IMR-90 (cell line): ENCODE data around the gene C7orf25.

Experiments used
- BHLHE40 ChIP-seq: fragments of 150-350 bp; IDR thresholded peaks from 2 replicates; pipeline ENCODE4 v1.6.1; 2016; ENCODE audit warnings: mild to moderate bottlenecking, low read depth, low read length
- CEBPB ChIP-seq: IDR thresholded peaks from 2 replicates; pipeline ENCODE4 v1.6.1; 2012; ENCODE audit warnings: low read depth, low read length, improper control_type of control experiment
- CHD1 ChIP-seq: IDR thresholded peaks from 2 replicates; pipeline ENCODE4 v1.6.1; 2012; ENCODE audit warnings: low read depth, low read length, improper control_type of control experiment
- FOS ChIP-seq: fragments of 150-350 bp; IDR thresholded peaks from 2 replicates; pipeline ENCODE4 v1.6.1; 2016; ENCODE audit warnings: low read depth, low read length
- MAFK ChIP-seq: IDR thresholded peaks from 2 replicates; pipeline ENCODE4 v1.6.1; 2012; ENCODE audit warnings: low read depth, low read length, improper control_type of control experiment
- MXI1 ChIP-seq: IDR thresholded peaks from 2 replicates; pipeline ENCODE4 v1.6.1; 2012; ENCODE audit warnings: low read depth, mild to moderate bottlenecking, low read length, moderate library complexity, borderline replicate concordance
- POLR2A ChIP-seq: IDR thresholded peaks from 2 replicates; pipeline ENCODE4 v1.6.1; 2012; ENCODE audit warnings: mild to moderate bottlenecking, low read depth, low read length
- RAD21 ChIP-seq: IDR thresholded peaks from 2 replicates; pipeline ENCODE4 v1.6.1; 2012; ENCODE audit warnings: low read length, improper control_type of control experiment
- RFX5 ChIP-seq: IDR thresholded peaks from 2 replicates; pipeline ENCODE4 v1.8.0; 2012; ENCODE audit warnings: low read depth, mild to moderate bottlenecking, low read length, moderate library complexity
- TF ChIP-seq, protein P1 (sequence below): conservative IDR thresholded peaks from 2 replicates; pipeline ENCODE4 v1.5.1; 2012; ENCODE audit warnings: mild to moderate bottlenecking, low read depth, low read length, improper control_type of control experiment
- TF ChIP-seq, protein P2 (sequence below): fragments of 150-350 bp; IDR thresholded peaks from 2 replicates; pipeline ENCODE4 v1.6.1; 2017; ENCODE audit warnings: mild to moderate bottlenecking, antibody characterized with exemption, low read length, low read depth
- TF ChIP-seq, protein P3 (sequence below): fragments of 150-350 bp; IDR thresholded peaks from 2 replicates; pipeline ENCODE4 v1.6.1; 2016; ENCODE audit warnings: low read depth, mild to moderate bottlenecking, low read length, moderate library complexity, borderline replicate concordance

DNA sequence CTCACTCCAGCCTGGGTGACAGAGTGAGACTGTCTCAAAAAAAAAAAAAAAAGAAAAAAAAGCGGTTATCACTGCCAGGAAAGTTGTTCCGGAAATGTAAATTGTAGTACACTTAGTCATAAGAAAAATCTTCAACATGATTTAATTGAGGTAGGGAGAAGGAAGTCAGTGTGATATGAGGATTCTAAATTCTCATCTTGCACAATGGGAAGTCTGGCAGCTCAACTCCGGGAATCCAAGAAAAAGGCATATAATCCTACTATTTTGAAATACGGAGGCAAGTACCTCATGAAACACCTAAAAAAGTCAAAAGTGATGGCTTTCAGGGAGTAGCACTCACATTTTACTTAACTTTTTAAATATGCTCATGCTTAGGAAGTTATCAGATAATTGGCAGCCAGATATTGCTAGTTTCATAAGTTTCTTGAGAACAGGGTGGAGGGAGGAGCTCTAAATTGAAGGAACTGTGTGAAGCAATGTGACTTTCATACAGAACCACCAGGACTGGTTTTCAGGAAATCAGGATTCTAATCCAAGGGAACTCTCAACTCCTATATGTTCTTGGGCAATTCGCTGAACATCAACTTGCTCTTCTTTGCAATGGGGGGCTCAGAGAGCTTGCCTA lies 2.7 kb upstream of the C7orf25 start:
- TF ChIP-seq RAD21 = no peak
- TF ChIP-seq, protein P1, sequence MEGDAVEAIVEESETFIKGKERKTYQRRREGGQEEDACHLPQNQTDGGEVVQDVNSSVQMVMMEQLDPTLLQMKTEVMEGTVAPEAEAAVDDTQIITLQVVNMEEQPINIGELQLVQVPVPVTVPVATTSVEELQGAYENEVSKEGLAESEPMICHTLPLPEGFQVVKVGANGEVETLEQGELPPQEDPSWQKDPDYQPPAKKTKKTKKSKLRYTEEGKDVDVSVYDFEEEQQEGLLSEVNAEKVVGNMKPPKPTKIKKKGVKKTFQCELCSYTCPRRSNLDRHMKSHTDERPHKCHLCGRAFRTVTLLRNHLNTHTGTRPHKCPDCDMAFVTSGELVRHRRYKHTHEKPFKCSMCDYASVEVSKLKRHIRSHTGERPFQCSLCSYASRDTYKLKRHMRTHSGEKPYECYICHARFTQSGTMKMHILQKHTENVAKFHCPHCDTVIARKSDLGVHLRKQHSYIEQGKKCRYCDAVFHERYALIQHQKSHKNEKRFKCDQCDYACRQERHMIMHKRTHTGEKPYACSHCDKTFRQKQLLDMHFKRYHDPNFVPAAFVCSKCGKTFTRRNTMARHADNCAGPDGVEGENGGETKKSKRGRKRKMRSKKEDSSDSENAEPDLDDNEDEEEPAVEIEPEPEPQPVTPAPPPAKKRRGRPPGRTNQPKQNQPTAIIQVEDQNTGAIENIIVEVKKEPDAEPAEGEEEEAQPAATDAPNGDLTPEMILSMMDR = no peak
- TF ChIP-seq POLR2A = no peak
- no peak for TF ChIP-seq MAFK
- TF ChIP-seq RFX5 = no peak
- TF ChIP-seq, protein P2, sequence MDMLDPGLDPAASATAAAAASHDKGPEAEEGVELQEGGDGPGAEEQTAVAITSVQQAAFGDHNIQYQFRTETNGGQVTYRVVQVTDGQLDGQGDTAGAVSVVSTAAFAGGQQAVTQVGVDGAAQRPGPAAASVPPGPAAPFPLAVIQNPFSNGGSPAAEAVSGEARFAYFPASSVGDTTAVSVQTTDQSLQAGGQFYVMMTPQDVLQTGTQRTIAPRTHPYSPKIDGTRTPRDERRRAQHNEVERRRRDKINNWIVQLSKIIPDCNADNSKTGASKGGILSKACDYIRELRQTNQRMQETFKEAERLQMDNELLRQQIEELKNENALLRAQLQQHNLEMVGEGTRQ = no peak
- no peak for TF ChIP-seq CHD1
- no peak for TF ChIP-seq BHLHE40
- no peak for TF ChIP-seq FOS
- TF ChIP-seq, protein P3, sequence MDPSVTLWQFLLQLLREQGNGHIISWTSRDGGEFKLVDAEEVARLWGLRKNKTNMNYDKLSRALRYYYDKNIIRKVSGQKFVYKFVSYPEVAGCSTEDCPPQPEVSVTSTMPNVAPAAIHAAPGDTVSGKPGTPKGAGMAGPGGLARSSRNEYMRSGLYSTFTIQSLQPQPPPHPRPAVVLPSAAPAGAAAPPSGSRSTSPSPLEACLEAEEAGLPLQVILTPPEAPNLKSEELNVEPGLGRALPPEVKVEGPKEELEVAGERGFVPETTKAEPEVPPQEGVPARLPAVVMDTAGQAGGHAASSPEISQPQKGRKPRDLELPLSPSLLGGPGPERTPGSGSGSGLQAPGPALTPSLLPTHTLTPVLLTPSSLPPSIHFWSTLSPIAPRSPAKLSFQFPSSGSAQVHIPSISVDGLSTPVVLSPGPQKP = no peak
- peak; percentile 58 for TF ChIP-seq CEBPB
- no peak for TF ChIP-seq MXI1
